Endodermal cell (in vitro differentiated cells): ENCODE measurements around the gene ALS2CL. TPM values are rescaled to one million over a fixed set of nuclear protein-coding genes. Genes with fewer than 3 reads are reported as not detected.

ENCODE experiments used
- DNase-seq: peaks from one replicate; pipeline ENCODE4 v3.0.0-alpha.2; 2017
- H3K27ac ChIP-seq: 2 replicates; pipeline ENCODE4 v1.5.1; 2013; ENCODE audit warnings: mild to moderate bottlenecking, low read depth, low read length, moderate library complexity
- H3K27me3 ChIP-seq: 2 replicates; pipeline ENCODE4 v1.6.1; 2013; ENCODE audit warnings: mild to moderate bottlenecking, low read length, moderate library complexity; ENCODE audit not compliant: insufficient read depth, control insufficient read depth, poor library complexity, severe bottlenecking
- H3K36me3 ChIP-seq: 2 replicates; pipeline ENCODE4 v1.7.0; 2013; ENCODE audit warnings: mild to moderate bottlenecking, low read length, moderate library complexity; ENCODE audit not compliant: control insufficient read depth, insufficient read depth
- H3K4me1 ChIP-seq: one replicate; pipeline ENCODE4 v1.7.0; 2013; ENCODE audit warnings: low read length; ENCODE audit not compliant: control insufficient read depth, insufficient read depth
- H3K4me3 ChIP-seq: 2 replicates; pipeline ENCODE4 v1.5.1; 2013; ENCODE audit warnings: mild to moderate bottlenecking, low read length, moderate library complexity
- H3K9ac ChIP-seq: 2 replicates; pipeline ENCODE4 v1.6.1; 2013; ENCODE audit warnings: mild to moderate bottlenecking, low read length, moderate library complexity; ENCODE audit not compliant: poor library complexity, severe bottlenecking; ENCODE audit errors: extremely low read depth
- H3K9me3 ChIP-seq: 2 replicates; pipeline ENCODE4 v1.6.1; 2013; ENCODE audit warnings: mild to moderate bottlenecking, low read length, moderate library complexity; ENCODE audit not compliant: control insufficient read depth
- H3K27ac Mint-ChIP-seq: 2 replicates; pipeline ENCODE4 v1.8.0; 2020; ENCODE audit warnings: mixed read lengths
- H3K27me3 Mint-ChIP-seq: 2 replicates; pipeline ENCODE4 v1.8.0; 2021; ENCODE audit warnings: mild to moderate bottlenecking, mixed read lengths; ENCODE audit not compliant: insufficient read depth
- H3K36me3 Mint-ChIP-seq: 2 replicates; pipeline ENCODE4 v1.8.0; 2020; ENCODE audit warnings: low read depth, mixed read lengths
- H3K4me1 Mint-ChIP-seq: 2 replicates; pipeline ENCODE4 v1.8.0; 2020; ENCODE audit warnings: mixed read lengths
- H3K4me3 Mint-ChIP-seq: 2 replicates; pipeline ENCODE4 v1.8.0; 2020; ENCODE audit warnings: mild to moderate bottlenecking, moderate library complexity, mixed read lengths
- H3K9me3 Mint-ChIP-seq: 2 replicates; pipeline ENCODE4 v1.8.0; 2020; ENCODE audit warnings: mild to moderate bottlenecking, mixed read lengths
- WGBS, 2 experiments: methylation state at CpG; one replicate each; pipeline versions ENCODE4 v1.1.5 to v1.1.7; 2013; ENCODE audit warnings: missing lambda C conversion rate in 2 of 2, mixed read lengths in 1 of 2; ENCODE audit not compliant: insufficient coverage in 1 of 2, insufficient read length in 1 of 2; 5-methylcytosine and 5-hydroxymethylcytosine counted together
- total RNA-seq, 2 donors: library from RNA; stranded (reverse); fragmentation: NEBNext Ultra II Directional in 1 of 2; extraction: Animal tissue kit (Norgen Biotek cat#: 25700) in 1 of 2; gene quantifications; 2 replicates in 1 of 2; 3 replicates in 1 of 2; pipeline ENCODE4 v1.2.1, GENCODE V29; 2021
- TF ChIP-seq, protein P1 (sequence below): fragments of 200-600 bp; sonication (generic); conservative IDR thresholded peaks from 2 replicates; pipeline ENCODE4 v1.5.0; 2021; ENCODE audit warnings: antibody characterized with exemption, mild to moderate bottlenecking

The ALS2CL gene
- total RNA-seq, 2 donors from 2014 or later, result 8.9 to 20.8 TPM

DNA sequence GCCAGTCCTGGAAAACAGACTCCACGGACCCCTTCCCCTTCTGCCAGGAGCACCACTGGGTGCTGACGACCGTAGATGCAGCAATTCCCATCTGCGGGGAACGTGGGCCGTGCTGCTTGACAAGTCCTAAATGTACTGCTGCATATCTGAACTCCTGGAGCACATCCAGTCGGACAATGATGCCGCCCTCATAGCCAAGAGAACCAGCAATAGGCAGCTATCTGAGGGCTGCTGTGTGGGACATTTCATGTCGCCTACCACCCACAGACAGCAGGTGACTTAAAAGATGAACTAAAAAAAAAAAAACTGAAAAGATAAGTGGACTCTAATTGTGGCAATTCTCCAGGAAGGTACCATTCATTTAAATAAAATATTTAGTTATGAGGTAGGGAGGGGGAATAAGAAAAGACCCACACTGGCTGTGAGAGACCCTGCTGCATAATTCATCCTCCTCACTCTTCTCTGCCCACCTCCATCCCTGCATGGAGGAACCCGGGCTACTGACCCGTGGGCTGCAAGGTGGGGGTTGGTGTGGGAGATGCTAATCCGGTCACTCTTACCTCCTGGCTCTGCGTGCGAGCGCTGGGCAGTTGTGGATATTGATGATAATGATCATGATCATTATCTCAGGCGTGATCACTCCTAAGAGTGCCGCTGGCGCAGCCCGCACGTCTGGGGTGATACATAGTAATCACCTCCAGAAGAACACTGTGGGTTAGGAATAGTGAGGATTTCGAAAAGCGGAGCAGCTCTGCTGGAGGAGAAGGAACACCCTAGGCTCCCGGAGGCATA is 28.3 kb downstream of the ALS2CL start:
- no peaks in the 10 kb centered on the region for H3K36me3 Mint-ChIP-seq
- Histone ChIP-seq H3K27me3 (no peaks in the 10 kb centered on the region), H3K9ac (no peak overlapping the region), H3K27ac (no peak overlapping the region), H3K36me3 (no peaks in the 10 kb centered on the region), H3K9me3 (no peaks in the 10 kb centered on the region), H3K4me1 (peaks cover 5% of the 10 kb centered on the region), H3K4me3 (no peak overlapping the region)
- peaks cover 2% of the 10 kb centered on the region for H3K27me3 Mint-ChIP-seq
- H3K4me1 Mint-ChIP-seq, result peaks cover 26% of the 10 kb centered on the region
- no peak overlapping the region for H3K27ac Mint-ChIP-seq
- no peak overlapping the region for H3K4me3 Mint-ChIP-seq
- TF ChIP-seq, protein P1, sequence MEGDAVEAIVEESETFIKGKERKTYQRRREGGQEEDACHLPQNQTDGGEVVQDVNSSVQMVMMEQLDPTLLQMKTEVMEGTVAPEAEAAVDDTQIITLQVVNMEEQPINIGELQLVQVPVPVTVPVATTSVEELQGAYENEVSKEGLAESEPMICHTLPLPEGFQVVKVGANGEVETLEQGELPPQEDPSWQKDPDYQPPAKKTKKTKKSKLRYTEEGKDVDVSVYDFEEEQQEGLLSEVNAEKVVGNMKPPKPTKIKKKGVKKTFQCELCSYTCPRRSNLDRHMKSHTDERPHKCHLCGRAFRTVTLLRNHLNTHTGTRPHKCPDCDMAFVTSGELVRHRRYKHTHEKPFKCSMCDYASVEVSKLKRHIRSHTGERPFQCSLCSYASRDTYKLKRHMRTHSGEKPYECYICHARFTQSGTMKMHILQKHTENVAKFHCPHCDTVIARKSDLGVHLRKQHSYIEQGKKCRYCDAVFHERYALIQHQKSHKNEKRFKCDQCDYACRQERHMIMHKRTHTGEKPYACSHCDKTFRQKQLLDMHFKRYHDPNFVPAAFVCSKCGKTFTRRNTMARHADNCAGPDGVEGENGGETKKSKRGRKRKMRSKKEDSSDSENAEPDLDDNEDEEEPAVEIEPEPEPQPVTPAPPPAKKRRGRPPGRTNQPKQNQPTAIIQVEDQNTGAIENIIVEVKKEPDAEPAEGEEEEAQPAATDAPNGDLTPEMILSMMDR, result no peak
- WGBS, 2 experiments, result 76 to 86% methylated on average over 14 to 23 of the region's 23 CpGs
- H3K9me3 Mint-ChIP-seq, result no peaks in the 10 kb centered on the region
- no peak for DNase-seq

DNA sequence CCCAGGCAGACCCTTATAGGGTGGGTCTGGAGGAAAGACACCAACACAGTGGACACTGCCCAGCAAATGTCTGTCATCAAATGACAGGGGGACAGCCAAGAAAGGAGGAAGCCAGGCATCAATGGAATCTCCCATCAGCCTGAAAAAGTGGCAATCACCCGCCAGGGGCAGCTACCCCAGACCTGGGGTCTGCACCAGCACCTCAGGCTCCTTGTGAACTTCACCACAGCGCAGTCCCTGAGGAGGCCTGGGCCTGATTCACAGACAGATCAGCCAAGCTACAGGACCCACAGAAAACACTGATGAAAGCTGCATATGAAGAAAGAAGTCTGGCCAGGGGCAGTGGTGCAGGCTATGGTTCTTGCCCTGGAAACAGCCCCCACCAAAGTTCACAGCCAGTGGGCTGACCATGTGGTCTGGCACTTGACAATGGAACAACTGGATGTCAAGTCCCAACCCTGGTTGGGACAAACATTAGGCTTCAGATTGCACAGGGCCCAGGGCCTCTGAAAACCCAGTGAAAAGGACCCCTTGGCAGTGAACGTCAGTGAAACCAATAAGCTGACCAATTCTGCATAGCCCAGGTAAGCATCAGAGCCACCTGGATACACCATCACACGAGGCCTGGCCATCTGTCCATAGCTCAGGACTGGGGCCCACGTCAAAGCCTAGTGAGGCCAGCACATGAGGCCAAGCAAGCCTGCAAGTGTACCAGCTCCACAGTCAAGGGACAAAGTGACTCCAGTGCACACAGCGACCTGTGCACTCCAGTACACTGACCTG is 29.1 kb downstream of the ALS2CL start:
- Histone ChIP-seq H3K27ac (no peak overlapping the region), H3K27me3 (no peaks in the 10 kb centered on the region), H3K4me3 (no peak overlapping the region), H3K9me3 (no peaks in the 10 kb centered on the region), H3K9ac (no peak overlapping the region), H3K4me1 (peaks cover 7% of the 10 kb centered on the region), H3K36me3 (no peaks in the 10 kb centered on the region)
- Mint-ChIP-seq H3K9me3 (no peaks in the 10 kb centered on the region), H3K27me3 (peaks cover 2% of the 10 kb centered on the region), H3K27ac (no peak overlapping the region), H3K36me3 (no peaks in the 10 kb centered on the region), H3K4me3 (no peak overlapping the region), H3K4me1 (peaks cover 33% of the 10 kb centered on the region)
- TF ChIP-seq, protein P1, result no peak
- 90 to 97% methylated on average over 5 to 6 of the region's 6 CpGs for WGBS, 2 experiments
- no peak for DNase-seq

- H3K27ac ChIP-seq, result no peak overlapping the region
- Mint-ChIP-seq H3K4me3 (no peak overlapping the region), H3K27ac (no peak overlapping the region), H3K9me3 (no peaks in the 10 kb centered on the region), H3K36me3 (no peaks in the 10 kb centered on the region), H3K4me1 (peaks cover 39% of the 10 kb centered on the region), H3K27me3 (peaks cover 2% of the 10 kb centered on the region)
- DNase-seq, result peak; percentile 77
- no peaks in the 10 kb centered on the region for H3K36me3 ChIP-seq
- 77 to 86% methylated on average over 4 to 8 of the region's 8 CpGs for WGBS, 2 experiments
- no peak overlapping the region for H3K4me3 ChIP-seq
- peaks cover 9% of the 10 kb centered on the region for H3K4me1 ChIP-seq
- no peaks in the 10 kb centered on the region for H3K27me3 ChIP-seq
- no peaks in the 10 kb centered on the region for H3K9me3 ChIP-seq
- TF ChIP-seq, protein P1, result peak; percentile 72
- H3K9ac ChIP-seq, result no peak overlapping the region
Observed at GRCh38 chr3:46663591-46664135, 29.8 kb downstream of the ALS2CL start.
